Hepatocyte (in vitro differentiated cells): ENCODE data around the gene LY86. TPM values are rescaled to one million over a fixed set of nuclear protein-coding genes. Genes with fewer than 3 reads are reported as not detected.

Experiments
- DNase-seq: peaks from one replicate; pipeline ENCODE4 v3.0.0-alpha.2; 2016; ENCODE audit warnings: low spot score
- H2AFZ ChIP-seq: fragments of 200-600 bp; sonication (generic); 2 replicates; pipeline ENCODE4 v1.6.0; 2016; ENCODE audit warnings: antibody characterized with exemption, mild to moderate bottlenecking
- H3K27ac ChIP-seq: fragments of 200-600 bp; sonication (generic); 2 replicates; pipeline ENCODE4 v1.5.1; 2016; ENCODE audit warnings: mild to moderate bottlenecking
- H3K27me3 ChIP-seq: fragments of 200-600 bp; sonication (generic); 2 replicates; pipeline ENCODE4 v1.6.1; 2016
- H3K36me3 ChIP-seq: fragments of 200-600 bp; sonication (generic); replicated peaks from 2 replicates; pipeline ENCODE4 v1.5.1; 2016; ENCODE audit warnings: low read depth; ENCODE audit not compliant: insufficient read depth
- H3K4me1 ChIP-seq: fragments of 200-600 bp; sonication (generic); 2 replicates; pipeline ENCODE4 v1.5.1; 2016; ENCODE audit warnings: mild to moderate bottlenecking, moderate library complexity; ENCODE audit not compliant: insufficient read depth
- H3K4me2 ChIP-seq: fragments of 200-600 bp; sonication (generic); 2 replicates; pipeline ENCODE4 v1.6.0; 2016
- H3K4me3 ChIP-seq: fragments of 200-600 bp; sonication (generic); 2 replicates; pipeline ENCODE4 v1.5.1; 2016; ENCODE audit warnings: mild to moderate bottlenecking
- H3K79me2 ChIP-seq: fragments of 200-600 bp; sonication (generic); 2 replicates; pipeline ENCODE4 v1.6.0; 2017; ENCODE audit warnings: mild to moderate bottlenecking
- H3K9me2 ChIP-seq: fragments of 200-600 bp; sonication (generic); replicated peaks from 2 replicates; pipeline ENCODE4 v1.6.0; 2017; ENCODE audit warnings: mild to moderate bottlenecking; ENCODE audit not compliant: insufficient read depth
- H3K9me3 ChIP-seq: fragments of 200-600 bp; sonication (generic); 2 replicates; pipeline ENCODE4 v1.5.1; 2016; ENCODE audit warnings: low read depth, mild to moderate bottlenecking
- H4K20me1 ChIP-seq: fragments of 200-600 bp; sonication (generic); 2 replicates; pipeline ENCODE4 v1.6.0; 2016; ENCODE audit warnings: mild to moderate bottlenecking; ENCODE audit not compliant: insufficient read depth, poor library complexity, severe bottlenecking
- EZH2 ChIP-seq: fragments of 200-600 bp; sonication (generic); IDR thresholded peaks from 2 replicates; pipeline ENCODE4 v1.6.1; 2016; ENCODE audit warnings: antibody characterized with exemption, mild to moderate bottlenecking, borderline replicate concordance
- EZH2phosphoT487 ChIP-seq: fragments of 200-600 bp; sonication (generic); IDR thresholded peaks from one replicate; pipeline ENCODE4 v1.6.1; 2018; ENCODE audit warnings: antibody characterized with exemption, mild to moderate bottlenecking, low read depth, moderate library complexity; ENCODE audit not compliant: unreplicated experiment, severe bottlenecking
- WGBS: methylation state at CpG from one replicate; pipeline ENCODE4 v1.1.6; 2016; ENCODE audit warnings: low lambda C conversion rate; ENCODE audit errors: missing lambda C conversion rate; 5-methylcytosine and 5-hydroxymethylcytosine counted together
- polyA plus RNA-seq: library from polyadenylated mRNA; unstranded; fragments of >200 nt; fragmentation: Nextera tagmentation; extraction: Ambion mirVana; gene quantifications from 2 replicates; pipeline ENCODE4 v1.2.1, GENCODE V29; 2016
- total RNA-seq: library from RNA; depleted of rRNA; stranded (reverse); fragments of >200 nt; gene quantifications from 2 replicates; pipeline ENCODE4 v1.2.3, GENCODE V29; 2014
- TF ChIP-seq, protein P1 (sequence below): fragments of 200-600 bp; sonication (generic); IDR thresholded peaks from 2 replicates; pipeline ENCODE4 v1.5.1; 2016; ENCODE audit warnings: antibody characterized with exemption, mild to moderate bottlenecking; ENCODE audit not compliant: poor library complexity

The LY86 gene
- total and polyA plus RNA-seq, 2 experiments from 2014 or later = 0.27 to 0.82 TPM

DNA sequence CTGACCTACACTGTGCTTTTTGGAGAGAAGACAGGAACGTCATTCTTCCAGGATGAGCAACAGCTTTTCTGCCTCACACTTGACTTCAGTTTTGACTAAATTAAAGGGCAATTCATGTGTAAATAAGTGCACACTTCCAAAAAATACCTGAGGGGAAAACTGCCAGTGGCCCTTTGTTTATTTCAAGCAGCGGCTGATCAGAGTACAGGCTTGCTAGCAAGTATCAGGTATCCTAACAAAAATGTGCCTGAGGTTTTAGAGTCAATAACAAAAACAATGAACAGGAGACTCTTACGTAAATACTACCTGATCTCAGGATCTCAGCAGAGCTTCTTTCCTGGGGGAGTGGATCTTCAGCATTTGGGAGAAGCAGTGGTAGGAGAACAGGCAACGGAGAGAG lies 12.4 kb downstream of the LY86 start:
- no peaks in the 10 kb centered on the region for H3K27me3 ChIP-seq
- no peak overlapping the region for H3K27ac ChIP-seq
- no peaks in the 10 kb centered on the region for H3K36me3 ChIP-seq
- no peak for TF ChIP-seq EZH2
- no peaks in the 10 kb centered on the region for H3K9me3 ChIP-seq
- no peaks in the 10 kb centered on the region for H3K79me2 ChIP-seq
- no peak overlapping the region for H2AFZ ChIP-seq
- no peak overlapping the region for H3K4me3 ChIP-seq
- WGBS = 49% methylated on average over 4 of the region's 4 CpGs
- H3K4me2 ChIP-seq = no peak overlapping the region
- H3K4me1 ChIP-seq = peaks cover 5% of the 10 kb centered on the region
- no peaks in the 10 kb centered on the region for H3K9me2 ChIP-seq
- H4K20me1 ChIP-seq = no peaks in the 10 kb centered on the region
- DNase-seq = no peak

DNA sequence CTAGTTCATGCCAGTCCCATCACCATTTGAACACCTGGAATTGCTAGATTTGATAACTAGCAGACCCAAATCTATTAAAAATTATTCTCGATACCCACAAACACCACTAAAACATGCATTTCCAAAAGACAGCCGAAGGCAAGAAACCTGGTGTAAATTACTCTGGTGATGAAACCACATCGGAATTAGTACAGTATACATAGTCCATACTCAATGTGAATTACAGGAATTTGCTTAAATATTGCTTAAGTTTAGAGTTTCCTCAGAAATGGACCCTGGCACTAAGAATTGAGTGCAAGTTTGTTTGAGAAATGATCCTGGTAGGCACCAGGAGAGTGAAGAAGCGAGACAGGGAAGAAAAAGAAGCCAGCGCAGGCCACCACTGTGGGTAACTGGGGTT lies 13.7 kb downstream of the LY86 start:
- H3K4me2 ChIP-seq = no peak overlapping the region
- no peak overlapping the region for H3K27ac ChIP-seq
- TF ChIP-seq EZH2 (no peak), EZH2phosphoT487 (no peak)
- TF ChIP-seq, protein P1, sequence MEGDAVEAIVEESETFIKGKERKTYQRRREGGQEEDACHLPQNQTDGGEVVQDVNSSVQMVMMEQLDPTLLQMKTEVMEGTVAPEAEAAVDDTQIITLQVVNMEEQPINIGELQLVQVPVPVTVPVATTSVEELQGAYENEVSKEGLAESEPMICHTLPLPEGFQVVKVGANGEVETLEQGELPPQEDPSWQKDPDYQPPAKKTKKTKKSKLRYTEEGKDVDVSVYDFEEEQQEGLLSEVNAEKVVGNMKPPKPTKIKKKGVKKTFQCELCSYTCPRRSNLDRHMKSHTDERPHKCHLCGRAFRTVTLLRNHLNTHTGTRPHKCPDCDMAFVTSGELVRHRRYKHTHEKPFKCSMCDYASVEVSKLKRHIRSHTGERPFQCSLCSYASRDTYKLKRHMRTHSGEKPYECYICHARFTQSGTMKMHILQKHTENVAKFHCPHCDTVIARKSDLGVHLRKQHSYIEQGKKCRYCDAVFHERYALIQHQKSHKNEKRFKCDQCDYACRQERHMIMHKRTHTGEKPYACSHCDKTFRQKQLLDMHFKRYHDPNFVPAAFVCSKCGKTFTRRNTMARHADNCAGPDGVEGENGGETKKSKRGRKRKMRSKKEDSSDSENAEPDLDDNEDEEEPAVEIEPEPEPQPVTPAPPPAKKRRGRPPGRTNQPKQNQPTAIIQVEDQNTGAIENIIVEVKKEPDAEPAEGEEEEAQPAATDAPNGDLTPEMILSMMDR = no peak
- no peaks in the 10 kb centered on the region for H3K9me2 ChIP-seq
- H3K4me1 ChIP-seq = peaks cover 5% of the 10 kb centered on the region
- no peak overlapping the region for H2AFZ ChIP-seq
- no peaks in the 10 kb centered on the region for H3K27me3 ChIP-seq
- no peaks in the 10 kb centered on the region for H4K20me1 ChIP-seq
- H3K36me3 ChIP-seq = no peaks in the 10 kb centered on the region
- no peak for DNase-seq
- no peaks in the 10 kb centered on the region for H3K79me2 ChIP-seq
- no peak overlapping the region for H3K4me3 ChIP-seq
- H3K9me3 ChIP-seq = no peaks in the 10 kb centered on the region
- 83% methylated on average over 5 of the region's 5 CpGs for WGBS

- H4K20me1 ChIP-seq = no peaks in the 10 kb centered on the region
- 71% methylated on average over 1 of the region's 1 CpG for WGBS
- no peaks in the 10 kb centered on the region for H3K27me3 ChIP-seq
- H3K9me3 ChIP-seq = no peaks in the 10 kb centered on the region
- H3K4me1 ChIP-seq = peaks cover 5% of the 10 kb centered on the region
- H3K4me3 ChIP-seq = no peak overlapping the region
- no peak overlapping the region for H2AFZ ChIP-seq
- H3K4me2 ChIP-seq = no peak overlapping the region
- no peak overlapping the region for H3K27ac ChIP-seq
- no peaks in the 10 kb centered on the region for H3K36me3 ChIP-seq
- TF ChIP-seq EZH2phosphoT487 (no peak), EZH2 (no peak)
- TF ChIP-seq, protein P1 = no peak
- H3K9me2 ChIP-seq = no peaks in the 10 kb centered on the region
- no peak for DNase-seq
- no peaks in the 10 kb centered on the region for H3K79me2 ChIP-seq
Measured at GRCh38 chr6:6603317-6603716, 14.8 kb downstream of the LY86 start.

DNA sequence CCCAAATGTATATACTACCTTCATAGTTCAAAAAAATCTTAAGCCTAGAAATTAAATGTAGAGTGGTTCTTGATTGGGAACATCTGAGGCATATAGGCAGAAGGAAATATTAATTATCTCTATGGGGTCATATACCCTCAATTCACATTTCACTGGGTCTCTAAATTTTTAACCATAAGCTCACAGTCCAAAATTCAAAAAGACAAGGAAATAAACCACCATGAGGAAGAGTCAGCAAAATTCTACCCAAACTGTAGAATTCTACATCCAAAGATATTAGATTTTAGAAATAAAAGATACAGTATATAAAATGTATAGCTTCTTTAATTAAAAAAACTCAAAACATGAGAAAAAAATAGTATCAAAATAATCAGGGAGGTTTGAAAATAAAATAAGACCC lies 15.5 kb downstream of the LY86 start:
- Histone ChIP-seq H3K79me2 (no peaks in the 10 kb centered on the region), H4K20me1 (no peaks in the 10 kb centered on the region), H3K9me3 (no peaks in the 10 kb centered on the region), H3K4me1 (peaks cover 4% of the 10 kb centered on the region), H3K36me3 (no peaks in the 10 kb centered on the region), H3K4me2 (no peak overlapping the region), H2AFZ (no peak overlapping the region), H3K27me3 (no peaks in the 10 kb centered on the region), H3K9me2 (no peaks in the 10 kb centered on the region), H3K27ac (no peak overlapping the region), H3K4me3 (no peak overlapping the region)
- TF ChIP-seq, protein P1 = no peak
- no peak for DNase-seq
